Lower leg skin (tissue), 3 donors: Measurements from ENCODE around the gene SESTD1.

Experiments
- CTCF ChIP-seq, 3 donors: fragments of 450-650 bp; IDR thresholded peaks; one replicate each; pipeline ENCODE4 v1.5.1; 2016; ENCODE audit warnings: antibody characterized with exemption in 3 of 3, mild to moderate bottlenecking in 3 of 3, moderate library complexity in 2 of 3
- POLR2A ChIP-seq, 2 donors: fragments of 450-650 bp; IDR thresholded peaks; one replicate each; pipeline ENCODE4 v1.6.1; 2016 to 2017; ENCODE audit warnings: antibody characterized with exemption in 2 of 2, mild to moderate bottlenecking in 1 of 2, moderate library complexity in 1 of 2

GRCh38 chr2:179059026-179059700 is 205.5 kb downstream of the SESTD1 start:
- TF ChIP-seq CTCF (IDR thresholded peaks at IDR 0.05) (no peak), POLR2A (IDR thresholded peaks at IDR 0.05) (no peak)
